Right lobe of liver (tissue), 4 donors: Measurements from ENCODE around the gene PFAS.

Source experiments
- POLR2A ChIP-seq: fragments of 450-650 bp; IDR thresholded peaks from one replicate; pipeline ENCODE4 v1.6.1; 2017; ENCODE audit warnings: antibody characterized with exemption, mild to moderate bottlenecking
- TF ChIP-seq, protein P1 (sequence below), 4 donors: fragments of 200-600 bp in 3 of 4; fragments of 450-650 bp in 1 of 4; IDR thresholded peaks; one replicate each; pipeline versions ENCODE4 v1.5.1 to v1.8.0; 2016 to 2022; ENCODE audit warnings: antibody characterized with exemption in 4 of 4, mild to moderate bottlenecking in 2 of 4
- donor health status: DM: no; HTN: no; CAD: no.
- donor health status: DM: no; HTN: no; CAD: no.
- donor health status: DM: no; HTN: yes; CAD: no.

DNA sequence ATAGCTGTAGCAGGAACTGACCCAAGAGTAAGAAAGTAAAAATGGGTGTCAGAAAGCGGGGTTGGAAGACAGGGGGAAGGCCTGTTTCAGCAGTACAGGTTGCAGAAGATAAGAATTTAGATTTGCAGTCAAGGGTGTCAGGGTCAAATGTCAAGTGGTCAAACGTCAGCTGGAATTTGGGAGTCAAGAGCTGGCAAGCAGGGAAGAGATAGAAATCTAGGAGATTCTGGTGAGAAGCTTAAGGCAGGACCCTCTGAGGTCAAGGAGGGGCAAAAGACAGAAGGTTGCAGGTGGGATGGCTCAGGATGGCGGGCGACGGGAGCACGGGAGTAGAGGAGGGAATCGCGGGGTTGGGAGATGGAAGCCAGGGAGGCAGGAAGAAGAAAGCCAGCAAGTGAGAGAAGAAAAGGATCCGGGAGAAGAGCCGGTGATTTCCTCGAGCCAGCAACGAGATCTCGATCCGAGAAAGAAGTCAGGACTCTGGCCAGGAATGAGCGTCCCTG, 45.8 kb downstream of the PFAS start:
- no peak for TF ChIP-seq POLR2A
- TF ChIP-seq, protein P1, sequence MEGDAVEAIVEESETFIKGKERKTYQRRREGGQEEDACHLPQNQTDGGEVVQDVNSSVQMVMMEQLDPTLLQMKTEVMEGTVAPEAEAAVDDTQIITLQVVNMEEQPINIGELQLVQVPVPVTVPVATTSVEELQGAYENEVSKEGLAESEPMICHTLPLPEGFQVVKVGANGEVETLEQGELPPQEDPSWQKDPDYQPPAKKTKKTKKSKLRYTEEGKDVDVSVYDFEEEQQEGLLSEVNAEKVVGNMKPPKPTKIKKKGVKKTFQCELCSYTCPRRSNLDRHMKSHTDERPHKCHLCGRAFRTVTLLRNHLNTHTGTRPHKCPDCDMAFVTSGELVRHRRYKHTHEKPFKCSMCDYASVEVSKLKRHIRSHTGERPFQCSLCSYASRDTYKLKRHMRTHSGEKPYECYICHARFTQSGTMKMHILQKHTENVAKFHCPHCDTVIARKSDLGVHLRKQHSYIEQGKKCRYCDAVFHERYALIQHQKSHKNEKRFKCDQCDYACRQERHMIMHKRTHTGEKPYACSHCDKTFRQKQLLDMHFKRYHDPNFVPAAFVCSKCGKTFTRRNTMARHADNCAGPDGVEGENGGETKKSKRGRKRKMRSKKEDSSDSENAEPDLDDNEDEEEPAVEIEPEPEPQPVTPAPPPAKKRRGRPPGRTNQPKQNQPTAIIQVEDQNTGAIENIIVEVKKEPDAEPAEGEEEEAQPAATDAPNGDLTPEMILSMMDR (IDR thresholded peaks at IDR 0.05): no peak
